H1 (cell line): Measurements from ENCODE around the gene BAG1. TPM values are rescaled to one million over a fixed set of nuclear protein-coding genes. Genes with fewer than 3 reads are reported as not detected.

Source experiments
- polyA plus RNA-seq, 7 experiments: library from polyadenylated mRNA; depleted of rRNA in 3 of 7; stranded (reverse) in 5 of 7; unstranded in 2 of 7; fragments of >200 nt in 5 of 7; fragments of 200-250 nt in 2 of 7; gene quantifications; 1 replicate in 5 of 7; 2 replicates in 1 of 7; 4 replicates in 1 of 7; pipeline versions ENCODE4 v1.2.1 to v1.2.3, GENCODE V29; 2011 to 2013; ENCODE audit warnings: missing spikeins in 2 of 7, mixed read lengths in 2 of 7
- total RNA-seq: library from RNA; stranded (reverse); fragmentation: NEBNext Ultra II Directional; extraction: Animal tissue kit (Norgen Biotek cat#: 25700); gene quantifications from 2 replicates; pipeline ENCODE4 v1.2.1, GENCODE V29; 2021

The BAG1 gene
- total and polyA plus RNA-seq, 2 of the 8 experiments (the other 6 are each of a cell fraction or from before 2014, with no cell fraction given) = 14.7 to 59.8 TPM

Other genes with a start within 250 kb of the BAG1 start
- 159 and 169 TPM in 2 replicates for gene DNAJA1, start 239.4 kb downstream of the BAG1 start, total RNA-seq
- 26.4 and 54.4 TPM in 2 replicates for gene DNAJA1, start 239.4 kb downstream of the BAG1 start, polyA plus RNA-seq (2011; rRNA removed)
- 25.2 and 26.0 TPM in 2 replicates for gene SMU1, start 188.0 kb downstream of the BAG1 start, total RNA-seq
- gene SMU1, start 188.0 kb downstream of the BAG1 start, polyA plus RNA-seq (2011; rRNA removed) = 6.5 and 8.4 TPM in 2 replicates
- 17.9 and 18.2 TPM in 2 replicates for gene B4GALT1, start 97.4 kb downstream of the BAG1 start, total RNA-seq
- gene B4GALT1, start 97.4 kb downstream of the BAG1 start, polyA plus RNA-seq (2011; rRNA removed) = 12.6 and 12.8 TPM in 2 replicates
- gene SPINK4, start 24.5 kb downstream of the BAG1 start, total RNA-seq = not detected in 2 replicates
- gene SPINK4, start 24.5 kb downstream of the BAG1 start, polyA plus RNA-seq (2011; rRNA removed) = not detected in 2 replicates
- gene CHMP5, start 341 bp upstream of the BAG1 start, total RNA-seq = 44.1 and 47.3 TPM in 2 replicates
- 11.6 and 25.0 TPM in 2 replicates for gene CHMP5, start 341 bp upstream of the BAG1 start, polyA plus RNA-seq (2011; rRNA removed)
- gene NFX1, start 25.8 kb upstream of the BAG1 start, total RNA-seq = 26.1 and 28.4 TPM in 2 replicates
- 19.2 and 19.4 TPM in 2 replicates for gene NFX1, start 25.8 kb upstream of the BAG1 start, polyA plus RNA-seq (2011; rRNA removed)
- gene AQP7, start 137.9 kb upstream of the BAG1 start, total RNA-seq = not detected in 2 replicates
- gene AQP7, start 137.9 kb upstream of the BAG1 start, polyA plus RNA-seq (2011; rRNA removed) = 0.38 TPM in 1 of 2 replicates, not detected in the other
- 2.6 and 3.0 TPM in 2 replicates for gene AQP3, start 182.9 kb upstream of the BAG1 start, total RNA-seq
- 6.4 and 7.6 TPM in 2 replicates for gene AQP3, start 182.9 kb upstream of the BAG1 start, polyA plus RNA-seq (2011; rRNA removed)
- gene NOL6, start 209.2 kb upstream of the BAG1 start, total RNA-seq = 55.0 and 57.9 TPM in 2 replicates
- 44.0 and 50.5 TPM in 2 replicates for gene NOL6, start 209.2 kb upstream of the BAG1 start, polyA plus RNA-seq (2011; rRNA removed)